Inflammatory macrophage treated with lipopolysaccharide for 4 hours (primary cell): ENCODE results near the gene PCDHGA11.
"Not testable (repeated sequence)": the region's sequence is repeated elsewhere in the genome, so short reads cannot be mapped to it uniquely, and the experiment has no call there.

ENCODE experiments used
- DNase-seq: peaks from one replicate; pipeline ENCODE4 v3.0.0-alpha.2; 2020

The PCDHGA11 gene

GRCh38 chr5:141432726-141433125 lies 11.9 kb downstream of the PCDHGA11 start:
- DNase-seq, result not testable (repeated sequence)

DNA sequence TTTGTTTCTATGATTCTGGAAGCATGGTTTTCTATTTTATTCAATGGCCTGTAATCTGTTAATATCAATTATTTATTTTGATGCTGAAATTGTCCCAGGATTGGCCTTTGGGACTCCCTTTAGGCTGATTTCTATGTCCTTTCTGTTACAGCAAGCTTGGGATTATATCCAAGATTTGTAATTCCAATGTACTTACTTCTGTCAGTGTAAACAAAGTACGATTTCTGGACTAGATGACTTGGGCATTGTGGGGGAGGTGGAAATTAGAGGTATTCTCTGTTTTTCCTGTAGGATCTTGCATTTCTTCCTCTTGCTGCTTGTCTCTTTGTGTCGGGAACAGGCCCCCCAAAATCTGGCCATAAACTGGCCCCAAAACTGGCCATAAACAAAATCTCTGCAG lies 13.2 kb downstream of the PCDHGA11 start:
- DNase-seq, result no peak

DNA sequence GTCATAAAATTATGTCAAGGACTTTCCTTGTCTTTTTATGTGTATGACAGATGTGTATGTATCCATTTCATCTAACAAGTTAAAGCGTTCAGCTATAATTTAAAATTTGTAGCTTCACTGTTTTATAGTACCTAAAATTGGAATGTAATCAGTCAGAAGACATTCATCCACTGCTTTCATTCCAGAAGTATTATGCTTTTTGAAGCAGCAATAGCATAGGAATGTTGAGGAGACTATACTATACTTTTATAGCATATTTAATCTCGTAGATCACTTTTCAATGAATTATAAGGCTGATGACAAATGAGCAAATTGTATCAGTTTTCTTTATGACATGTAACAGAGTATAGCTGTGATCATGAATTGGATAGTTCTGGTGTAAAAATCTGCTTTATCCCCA lies 16.4 kb downstream of the PCDHGA11 start:
- DNase-seq, result no peak

DNA sequence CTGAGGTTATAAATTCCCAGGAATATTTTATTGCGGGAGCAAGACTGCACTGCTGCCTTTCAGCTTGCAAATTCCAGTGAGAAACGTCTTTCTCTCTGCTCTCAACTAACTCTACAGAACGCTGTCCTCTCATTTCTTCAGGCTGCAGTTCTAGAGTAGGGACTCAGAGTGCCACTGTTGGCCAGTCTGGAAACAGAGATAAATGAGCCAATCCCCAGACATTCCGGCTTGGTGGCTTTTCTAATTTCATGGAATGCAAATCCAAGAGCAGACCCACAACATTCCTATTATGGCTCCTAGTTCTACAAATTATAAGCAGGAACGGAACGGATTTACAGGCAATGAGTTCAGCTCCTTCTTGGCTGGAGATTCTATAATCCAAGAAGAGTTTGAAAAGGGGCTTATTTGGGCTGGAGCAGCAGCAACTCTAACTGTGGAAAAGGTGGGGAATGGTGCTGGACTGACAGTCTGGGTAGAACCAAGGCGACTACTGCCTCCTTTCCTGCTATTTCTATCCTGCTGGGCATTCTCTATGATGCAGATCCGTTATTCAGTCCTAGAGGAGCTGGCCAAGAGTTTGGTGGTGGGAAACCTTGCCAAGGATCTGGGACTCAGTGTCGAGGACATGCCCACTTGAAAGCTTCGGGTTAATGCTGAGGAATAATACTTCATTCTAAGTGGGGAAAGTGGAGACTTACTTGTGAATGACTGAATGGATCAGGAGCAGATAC lies 18.7 kb downstream of the PCDHGA11 start:
- DNase-seq, result no peak

DNA sequence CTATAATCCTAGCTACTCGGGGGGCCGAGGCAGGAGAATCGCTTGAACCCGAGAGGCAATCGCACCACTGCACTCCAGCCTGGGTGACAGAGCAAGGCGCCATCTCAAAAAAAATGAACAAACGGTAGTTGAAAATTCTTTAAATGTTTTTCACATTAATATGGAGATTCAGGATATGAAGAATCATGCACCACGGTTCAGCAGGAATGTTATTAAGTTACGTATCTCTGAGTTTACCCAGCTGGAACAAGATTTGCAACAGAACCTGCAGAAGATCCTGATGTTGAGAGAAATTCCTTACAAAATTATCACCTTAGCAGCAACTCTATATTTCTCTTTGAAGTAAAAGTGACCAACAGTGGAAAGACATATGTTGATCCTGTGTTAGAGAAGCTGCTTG lies 19.5 kb downstream of the PCDHGA11 start:
- DNase-seq, result no peak

DNA sequence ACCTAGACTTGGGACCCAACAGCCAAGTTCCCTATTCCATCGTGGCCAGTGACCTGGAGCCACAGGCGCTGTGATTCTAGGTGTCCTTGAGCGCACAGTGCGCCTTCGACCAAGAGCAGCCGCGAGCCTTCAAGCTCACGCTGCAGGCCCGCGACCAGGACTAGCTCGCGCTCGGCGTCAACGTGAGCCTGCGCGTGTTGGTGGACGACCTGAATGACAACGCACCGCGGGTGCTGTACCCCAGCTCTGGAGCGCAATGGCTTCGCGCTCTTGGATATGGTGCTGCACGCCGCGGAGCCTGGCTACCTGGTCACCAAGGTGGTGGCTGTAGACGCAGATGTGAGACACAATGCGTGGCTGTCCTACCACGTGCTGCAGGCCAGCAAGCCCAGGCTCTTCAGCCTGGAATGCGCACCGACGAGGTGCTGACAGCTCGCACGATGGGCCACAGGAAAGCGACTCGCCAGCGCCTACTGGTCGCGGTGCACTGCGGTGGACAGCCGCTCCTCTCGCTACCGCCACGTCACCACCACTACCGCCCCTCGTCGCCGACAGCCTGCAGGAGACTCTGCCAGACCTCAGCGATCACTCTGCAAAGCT lies 20.8 kb downstream of the PCDHGA11 start:
- DNase-seq, result no peak

- no peak for DNase-seq
Observed at GRCh38 chr5:141465351-141465750, 44.5 kb downstream of the PCDHGA11 start.
